Calu3 (cell line): ENCODE results near the gene C6orf15. TPM values are rescaled to one million over a fixed set of nuclear protein-coding genes. Genes with fewer than 3 reads are reported as not detected.

Experiments
- BruUV-seq: library from RNA; stranded (reverse); fragments of 400-500 nt; replicated peaks from 2 replicates; lab custom pipeline; 2021; lab: Mats Ljungman, UMichigan
- CTCF ChIA-PET: fragments of 300-600 bp; sonication (Branson Sonifier 250); formaldehyde crosslinking; loops from one replicate; lab custom pipeline; 2022; ENCODE audit warnings: antibody characterized with exemption; lab: Charles Lee
- DNase-seq: peaks from one replicate; pipeline ENCODE4 v3.0.0; 2022
- H3K27ac Mint-ChIP-seq: one replicate; pipeline ENCODE4 v1.8.0; 2022; ENCODE audit warnings: mixed read lengths; ENCODE audit not compliant: unreplicated experiment
- H3K27me3 Mint-ChIP-seq: one replicate; pipeline ENCODE4 v1.8.0; 2022; ENCODE audit warnings: mixed read lengths; ENCODE audit not compliant: unreplicated experiment
- H3K36me3 Mint-ChIP-seq: one replicate; pipeline ENCODE4 v1.8.0; 2022; ENCODE audit warnings: mild to moderate bottlenecking, moderate library complexity, mixed read lengths; ENCODE audit not compliant: insufficient read depth, unreplicated experiment
- H3K4me1 Mint-ChIP-seq: one replicate; pipeline ENCODE4 v1.8.0; 2022; ENCODE audit warnings: mild to moderate bottlenecking, low read depth, mixed read lengths; ENCODE audit not compliant: unreplicated experiment
- H3K4me3 Mint-ChIP-seq: one replicate; pipeline ENCODE4 v1.8.0; 2022; ENCODE audit warnings: mild to moderate bottlenecking, low read depth, moderate library complexity, mixed read lengths; ENCODE audit not compliant: unreplicated experiment
- H3K9me3 Mint-ChIP-seq: one replicate; pipeline ENCODE4 v1.8.0; 2022; ENCODE audit warnings: low read depth, mixed read lengths; ENCODE audit not compliant: unreplicated experiment
- intact Hi-C: fragments of 100-400 bp; cut with micrococcal nuclease; formaldehyde crosslinking; loops from one replicate; pipeline ENCODE4 v1.10.0; 2022; ENCODE audit not compliant: unreplicated experiment
- total RNA-seq: library from RNA; stranded (reverse); gene quantifications from 2 replicates; pipeline ENCODE4 v1.2.3, GENCODE V29; 2022
- TF ChIP-seq, protein P1 (sequence below): fragments of 200-600 bp; IDR thresholded peaks from one replicate; pipeline ENCODE4 v1.8.0; 2022; ENCODE audit warnings: antibody characterized with exemption; ENCODE audit not compliant: unreplicated experiment

Gene C6orf15
- total RNA-seq, 1 experiment from 2014 or later, result not detected

DNA sequence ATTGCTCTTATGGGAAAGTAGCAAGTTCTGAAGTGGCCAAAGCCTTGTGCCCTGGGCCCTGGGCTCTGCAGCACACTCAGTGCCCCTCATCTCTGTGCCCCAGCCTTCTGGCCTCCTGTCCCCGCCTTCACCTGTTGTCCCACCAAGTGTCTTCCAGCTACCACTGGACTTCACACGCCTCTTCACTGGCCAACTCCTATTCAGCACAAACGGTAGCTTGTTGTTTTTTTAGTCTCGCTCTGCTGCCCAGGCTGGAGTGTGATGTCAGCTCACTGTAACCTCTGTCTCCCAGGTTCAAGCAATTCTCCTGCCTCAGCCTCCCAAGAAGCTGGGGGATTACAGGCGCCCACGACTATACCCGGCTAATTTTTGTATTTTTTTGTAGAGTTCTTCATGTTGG lies 40.4 kb upstream of the C6orf15 start:
- TF ChIP-seq, protein P1, sequence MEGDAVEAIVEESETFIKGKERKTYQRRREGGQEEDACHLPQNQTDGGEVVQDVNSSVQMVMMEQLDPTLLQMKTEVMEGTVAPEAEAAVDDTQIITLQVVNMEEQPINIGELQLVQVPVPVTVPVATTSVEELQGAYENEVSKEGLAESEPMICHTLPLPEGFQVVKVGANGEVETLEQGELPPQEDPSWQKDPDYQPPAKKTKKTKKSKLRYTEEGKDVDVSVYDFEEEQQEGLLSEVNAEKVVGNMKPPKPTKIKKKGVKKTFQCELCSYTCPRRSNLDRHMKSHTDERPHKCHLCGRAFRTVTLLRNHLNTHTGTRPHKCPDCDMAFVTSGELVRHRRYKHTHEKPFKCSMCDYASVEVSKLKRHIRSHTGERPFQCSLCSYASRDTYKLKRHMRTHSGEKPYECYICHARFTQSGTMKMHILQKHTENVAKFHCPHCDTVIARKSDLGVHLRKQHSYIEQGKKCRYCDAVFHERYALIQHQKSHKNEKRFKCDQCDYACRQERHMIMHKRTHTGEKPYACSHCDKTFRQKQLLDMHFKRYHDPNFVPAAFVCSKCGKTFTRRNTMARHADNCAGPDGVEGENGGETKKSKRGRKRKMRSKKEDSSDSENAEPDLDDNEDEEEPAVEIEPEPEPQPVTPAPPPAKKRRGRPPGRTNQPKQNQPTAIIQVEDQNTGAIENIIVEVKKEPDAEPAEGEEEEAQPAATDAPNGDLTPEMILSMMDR, result no peak
- no TSS peak for BruUV-seq
- Mint-ChIP-seq H3K9me3 (no peaks in the 10 kb centered on the region), H3K27ac (no peak overlapping the region), H3K4me3 (no peak overlapping the region), H3K4me1 (peaks cover 15% of the 10 kb centered on the region), H3K27me3 (no peaks in the 10 kb centered on the region), H3K36me3 (peaks cover 61% of the 10 kb centered on the region)
- CTCF ChIA-PET, result interaction anchor here (0.7 to 1.2 kb wide), 4 partner anchors 11 to 446 kb away, joined by 3 to 6 read pairs (median 3); partner anchors contain the start of gene PSORS1C1
- intact Hi-C loops, result no loop called here
- DNase-seq, result no peak

DNA sequence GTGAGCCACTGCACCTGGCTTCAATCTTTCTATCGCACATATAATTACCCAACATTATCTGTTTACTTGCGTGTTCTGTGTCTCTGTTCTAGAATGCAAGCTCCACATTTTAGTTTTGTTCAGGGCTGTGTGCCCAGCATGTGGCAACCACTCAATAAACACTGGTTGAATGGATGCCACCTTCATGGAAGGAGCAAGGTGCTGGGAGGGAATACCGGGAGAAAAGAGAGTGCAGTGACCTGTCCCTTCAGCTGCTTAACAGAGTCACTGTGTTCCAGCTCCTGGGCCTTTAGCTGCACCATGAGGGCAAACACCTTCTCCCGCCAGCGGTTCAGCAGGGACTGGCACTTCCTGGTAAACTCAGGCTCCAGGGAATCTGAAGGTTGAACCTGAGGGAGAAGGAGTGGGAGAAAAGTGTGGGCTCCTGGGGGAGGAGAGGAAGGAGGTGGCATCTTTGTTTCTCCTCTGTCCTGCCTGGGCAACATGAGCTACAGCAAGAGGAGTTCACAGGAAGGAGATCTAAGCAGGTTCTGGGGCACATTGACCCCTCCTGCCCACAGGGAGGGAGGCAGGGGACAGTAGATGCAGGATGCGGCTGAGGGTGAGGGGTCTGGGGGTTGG lies 37.6 kb upstream of the C6orf15 start:
- peaks cover 59% of the 10 kb centered on the region for H3K36me3 Mint-ChIP-seq
- H3K27ac Mint-ChIP-seq, result no peak overlapping the region
- H3K9me3 Mint-ChIP-seq, result no peaks in the 10 kb centered on the region
- no peaks in the 10 kb centered on the region for H3K27me3 Mint-ChIP-seq
- H3K4me3 Mint-ChIP-seq, result no peak overlapping the region
- no peak for DNase-seq
- intact Hi-C loops, result no loop called here
- no peaks in the 10 kb centered on the region for H3K4me1 Mint-ChIP-seq
- CTCF ChIA-PET, result interaction anchor here (0.6 to 1.8 kb wide), 2 partner anchors 8 to 44 kb away, joined by 3 to 7 read pairs; partner anchors contain the start of genes CCHCR1 and TCF19
- BruUV-seq, result no TSS peak
- TF ChIP-seq, protein P1, result no peak

DNA sequence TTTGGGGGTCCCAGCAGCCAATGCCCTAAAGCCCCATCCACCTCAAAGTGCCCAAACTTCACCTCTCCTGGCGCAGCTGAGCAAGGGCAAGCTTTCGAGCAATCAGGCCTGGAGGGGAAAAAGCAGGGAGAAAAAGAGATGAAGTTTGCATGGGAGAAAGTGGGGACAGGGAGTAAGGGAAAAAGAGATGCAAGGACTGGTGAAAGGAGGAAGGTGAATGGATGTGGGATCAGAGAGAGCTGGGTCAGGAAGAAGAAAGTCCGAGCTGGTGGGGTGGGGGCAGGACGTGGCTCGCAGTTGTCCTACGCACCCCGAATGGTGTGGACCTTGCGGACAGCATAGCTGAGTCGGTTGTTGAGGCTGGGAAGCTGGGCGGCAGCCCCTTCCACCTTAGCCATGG lies 33.0 kb upstream of the C6orf15 start:
- no peak overlapping the region for H3K4me3 Mint-ChIP-seq
- no peak overlapping the region for H3K27ac Mint-ChIP-seq
- intact Hi-C loops, result no loop called here
- TF ChIP-seq, protein P1, result no peak
- CTCF ChIA-PET, result interaction anchor here (0.5 to 3.1 kb wide), 4 partner anchors 10 to 218 kb away, joined by 4 to 8 read pairs (median 6); partner anchors contain the start of genes CCHCR1 and TCF19
- H3K4me1 Mint-ChIP-seq, result no peaks in the 10 kb centered on the region
- BruUV-seq, result no TSS peak
- H3K9me3 Mint-ChIP-seq, result no peaks in the 10 kb centered on the region
- no peaks in the 10 kb centered on the region for H3K27me3 Mint-ChIP-seq
- no peak for DNase-seq
- H3K36me3 Mint-ChIP-seq, result peaks cover 45% of the 10 kb centered on the region

DNA sequence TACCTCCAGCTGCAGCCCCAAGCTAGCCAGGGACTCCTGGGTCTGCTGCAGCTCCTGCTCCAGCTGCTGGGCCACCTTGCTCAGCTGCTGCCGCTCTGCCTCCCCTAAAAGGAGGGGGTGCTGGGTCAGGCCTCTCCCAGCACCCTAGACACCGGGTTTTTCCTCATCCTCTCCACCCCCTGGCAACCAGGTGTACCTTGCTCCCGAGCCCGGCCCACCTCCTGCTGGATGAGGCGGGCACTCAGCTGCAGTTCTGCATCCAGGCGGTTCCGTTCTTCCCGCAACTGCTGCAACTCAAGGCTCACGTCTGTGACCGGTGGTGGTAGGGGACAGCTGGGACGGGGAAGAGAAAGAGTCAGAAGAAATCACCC lies 32.6 kb upstream of the C6orf15 start:
- DNase-seq, result no peak
- Mint-ChIP-seq H3K4me3 (no peak overlapping the region), H3K36me3 (peaks cover 44% of the 10 kb centered on the region), H3K27me3 (no peaks in the 10 kb centered on the region), H3K4me1 (peaks cover 1% of the 10 kb centered on the region), H3K27ac (no peak overlapping the region), H3K9me3 (no peaks in the 10 kb centered on the region)
- no TSS peak for BruUV-seq
- TF ChIP-seq, protein P1, result no peak
- intact Hi-C loops, result no loop called here
- CTCF ChIA-PET, result interaction anchor here (0.6 to 3.1 kb wide), 4 partner anchors 9 to 58 kb away, joined by 3 to 8 read pairs (median 6); partner anchors contain the start of genes CCHCR1 and TCF19
